NCI-H1417 (cell line): ENCODE measurements around the gene AVL9.
"Not testable (repeated sequence)": the region's sequence is repeated elsewhere in the genome, so short reads cannot be mapped to it uniquely, and the experiment has no call there.

Experiments used
- DNase-seq, 3 experiments: peaks; one replicate each; lab custom pipeline; 2025; lab: John Stamatoyannopoulos, UW

Gene AVL9

GRCh38 chr7:32591938-32592337 lies 96.6 kb downstream of the AVL9 start:
- no peak for DNase-seq

- DNase-seq = no peak
Observed at GRCh38 chr7:32592701-32593100, 97.4 kb downstream of the AVL9 start.

GRCh38 chr7:32594965-32595490 lies 99.7 kb downstream of the AVL9 start:
- DNase-seq = no peak

GRCh38 chr7:32601196-32601595 lies 105.9 kb downstream of the AVL9 start:
- not testable (repeated sequence) for DNase-seq

GRCh38 chr7:32602470-32602869 lies 107.2 kb downstream of the AVL9 start:
- no peak for DNase-seq

- not testable (repeated sequence) for DNase-seq
Observed at GRCh38 chr7:32603492-32603891, 108.2 kb downstream of the AVL9 start.

GRCh38 chr7:32604047-32604446 lies 108.8 kb downstream of the AVL9 start:
- not testable (repeated sequence) for DNase-seq

GRCh38 chr7:32605032-32605431 lies 109.7 kb downstream of the AVL9 start:
- DNase-seq = no peak

GRCh38 chr7:32609463-32609862 lies 114.2 kb downstream of the AVL9 start:
- no peak for DNase-seq

- no peak for DNase-seq
Observed at GRCh38 chr7:32611201-32612099, 116.2 kb downstream of the AVL9 start.

GRCh38 chr7:32616625-32617024 lies 121.3 kb downstream of the AVL9 start:
- DNase-seq = no peak

GRCh38 chr7:32618470-32618869 lies 123.2 kb downstream of the AVL9 start:
- DNase-seq = no peak

GRCh38 chr7:32618987-32619386 lies 123.7 kb downstream of the AVL9 start:
- no peak for DNase-seq

- not testable (repeated sequence) for DNase-seq
Observed at GRCh38 chr7:32619416-32619815, 124.1 kb downstream of the AVL9 start.

GRCh38 chr7:32631021-32631420 lies 135.7 kb downstream of the AVL9 start:
- DNase-seq = no peak

- DNase-seq = not testable (repeated sequence)
Observed at GRCh38 chr7:32631590-32632497, 136.6 kb downstream of the AVL9 start.

- DNase-seq = not testable (repeated sequence)
Observed at GRCh38 chr7:32633446-32633845, 138.2 kb downstream of the AVL9 start.

GRCh38 chr7:32634798-32635393 lies 139.6 kb downstream of the AVL9 start:
- DNase-seq = not testable (repeated sequence)

- DNase-seq = not testable (repeated sequence)
Observed at GRCh38 chr7:32636725-32637462, 141.6 kb downstream of the AVL9 start.

- DNase-seq = not testable (repeated sequence)
Observed at GRCh38 chr7:32637611-32638010, 142.3 kb downstream of the AVL9 start.
